GM23338 (cell line): ENCODE results near the gene PLEKHJ1. TPM values are rescaled to one million over a fixed set of nuclear protein-coding genes. Genes with fewer than 3 reads are reported as not detected.

Experiments
- ATAC-seq: fragments of 200-7000 bp; cut with Tn5 transposase; 3 replicates; pipeline ENCODE4 v1.9.1; 2020
- DNase-seq: peaks from one replicate; pipeline ENCODE4 v3.0.0-alpha.2; 2015; ENCODE audit warnings: low spot score
- H2AFZ ChIP-seq: fragments of 200-600 bp; sonication (generic); 2 replicates; pipeline ENCODE4 v1.8.0; 2016; ENCODE audit warnings: antibody characterized with exemption, mild to moderate bottlenecking, moderate library complexity
- H3F3A ChIP-seq: fragments of 200-600 bp; sonication (generic); replicated peaks from 2 replicates; pipeline ENCODE4 v1.8.0; 2017; ENCODE audit warnings: antibody characterized with exemption, mixed run types, low read depth
- H3K27ac ChIP-seq: fragments of 200-600 bp; sonication (generic); 2 replicates; pipeline ENCODE4 v1.6.1; 2016; ENCODE audit warnings: low read depth
- H3K27me3 ChIP-seq: fragments of 200-600 bp; sonication (generic); 2 replicates; pipeline ENCODE4 v1.8.0; 2016; ENCODE audit warnings: mild to moderate bottlenecking, mixed run types, moderate library complexity; ENCODE audit not compliant: insufficient read depth
- H3K36me3 ChIP-seq: fragments of 200-600 bp; sonication (generic); 2 replicates; pipeline ENCODE4 v1.8.0; 2016; ENCODE audit warnings: mild to moderate bottlenecking; ENCODE audit not compliant: insufficient read depth
- H3K4me1 ChIP-seq: fragments of 200-600 bp; sonication (generic); 2 replicates; pipeline ENCODE4 v1.8.0; 2016; ENCODE audit warnings: mild to moderate bottlenecking, moderate library complexity; ENCODE audit not compliant: insufficient read depth
- H3K4me2 ChIP-seq: fragments of 200-600 bp; sonication (generic); 2 replicates; pipeline ENCODE4 v1.7.1; 2017; ENCODE audit warnings: mixed run types
- H3K4me3 ChIP-seq: fragments of 200-600 bp; sonication (generic); 2 replicates; pipeline ENCODE4 v1.6.1; 2016; ENCODE audit warnings: mixed run types
- H3K79me2 ChIP-seq: fragments of 200-600 bp; sonication (generic); replicated peaks from 2 replicates; pipeline ENCODE4 v1.8.0; 2017; ENCODE audit warnings: mild to moderate bottlenecking; ENCODE audit not compliant: insufficient read depth
- H3K9me2 ChIP-seq: fragments of 200-600 bp; sonication (generic); 2 replicates; pipeline ENCODE4 v1.8.0; 2017; ENCODE audit not compliant: insufficient read depth
- H4K20me1 ChIP-seq: fragments of 200-600 bp; sonication (generic); replicated peaks from 2 replicates; pipeline ENCODE4 v1.8.0; 2017; ENCODE audit warnings: mild to moderate bottlenecking; ENCODE audit not compliant: insufficient read depth
- H3K27ac Mint-ChIP-seq: 2 replicates; pipeline ENCODE4 v1.8.0; 2020; ENCODE audit warnings: inconsistent platforms, mild to moderate bottlenecking, moderate library complexity, mixed read lengths
- H3K27me3 Mint-ChIP-seq: 3 replicates; pipeline ENCODE4 v1.8.0; 2022; ENCODE audit warnings: low read depth, mild to moderate bottlenecking, moderate library complexity, mixed read lengths, inconsistent platforms; ENCODE audit not compliant: insufficient read depth, poor library complexity
- H3K36me3 Mint-ChIP-seq: 3 replicates; pipeline ENCODE4 v1.8.0; 2021; ENCODE audit warnings: low read depth, mild to moderate bottlenecking, inconsistent platforms, moderate library complexity, mixed read lengths
- H3K4me1 Mint-ChIP-seq: 3 replicates; pipeline ENCODE4 v1.8.0; 2020; ENCODE audit warnings: mild to moderate bottlenecking, inconsistent platforms, mixed read lengths
- H3K4me3 Mint-ChIP-seq: 3 replicates; pipeline ENCODE4 v1.8.0; 2021; ENCODE audit warnings: moderate library complexity, mild to moderate bottlenecking, inconsistent platforms, mixed read lengths
- H3K9me3 Mint-ChIP-seq: 3 replicates; pipeline ENCODE4 v1.8.0; 2020; ENCODE audit warnings: moderate library complexity, mild to moderate bottlenecking, inconsistent platforms, mixed read lengths
- CREB1 ChIP-seq: fragments of 250-450 bp; sonication (Bioruptor Pico); IDR thresholded peaks from 2 replicates; pipeline ENCODE4 v1.5.0; 2020; ENCODE audit warnings: low read depth, mild to moderate bottlenecking, moderate library complexity
- EZH2phosphoT487 ChIP-seq: fragments of 200-600 bp; sonication (generic); IDR thresholded peaks from one replicate; pipeline ENCODE4 v1.8.1; 2018; ENCODE audit warnings: antibody characterized with exemption; ENCODE audit not compliant: unreplicated experiment
- JUNB ChIP-seq: IDR thresholded peaks from one replicate; pipeline ENCODE4 v1.6.1; 2016; ENCODE audit warnings: antibody characterized with exemption; ENCODE audit not compliant: unreplicated experiment
- STAT1 ChIP-seq: IDR thresholded peaks from one replicate; pipeline ENCODE4 v1.6.1; 2016; ENCODE audit warnings: antibody characterized with exemption; ENCODE audit not compliant: unreplicated experiment
- ZNF331 ChIP-seq: fragments of 250-450 bp; sonication (Bioruptor Pico); IDR thresholded peaks from 2 replicates; pipeline ENCODE4 v1.5.0; 2020; ENCODE audit warnings: low read depth, mild to moderate bottlenecking, moderate library complexity
- polyA plus RNA-seq: library from polyadenylated mRNA; unstranded; fragments of >200 nt; fragmentation: Nextera tagmentation; extraction: Ambion mirVana; gene quantifications from 2 replicates; pipeline ENCODE4 v1.2.1, GENCODE V29; 2016
- total RNA-seq: library from RNA; depleted of rRNA; stranded (reverse); fragments of >200 nt; shearing (Covaris generic); gene quantifications from 2 replicates; pipeline ENCODE4 v1.2.3, GENCODE V29; 2014
- TF ChIP-seq, protein P1 (sequence below): IDR thresholded peaks from one replicate; pipeline ENCODE4 v1.6.1; 2018; ENCODE audit warnings: antibody characterized with exemption; ENCODE audit not compliant: unreplicated experiment
- TF ChIP-seq, protein P2 (sequence below): fragments of 250-450 bp; sonication (Bioruptor Pico); IDR thresholded peaks from 2 replicates; pipeline ENCODE4 v1.5.0; 2020; ENCODE audit warnings: mild to moderate bottlenecking, moderate library complexity
- TF ChIP-seq, protein P3 (sequence below), 2 experiments: fragments of 200-600 bp in 1 of 2; sonication (generic) in 1 of 2; conservative IDR thresholded peaks; 2 replicates each; pipeline versions ENCODE4 v1.5.1 to v1.6.1; 2016 to 2017; ENCODE audit warnings: antibody characterized with exemption in 2 of 2, low read depth in 2 of 2, mild to moderate bottlenecking in 2 of 2, moderate library complexity in 1 of 2

Gene PLEKHJ1
- total and polyA plus RNA-seq, 2 experiments from 2014 or later: 146 to 210 TPM

DNA sequence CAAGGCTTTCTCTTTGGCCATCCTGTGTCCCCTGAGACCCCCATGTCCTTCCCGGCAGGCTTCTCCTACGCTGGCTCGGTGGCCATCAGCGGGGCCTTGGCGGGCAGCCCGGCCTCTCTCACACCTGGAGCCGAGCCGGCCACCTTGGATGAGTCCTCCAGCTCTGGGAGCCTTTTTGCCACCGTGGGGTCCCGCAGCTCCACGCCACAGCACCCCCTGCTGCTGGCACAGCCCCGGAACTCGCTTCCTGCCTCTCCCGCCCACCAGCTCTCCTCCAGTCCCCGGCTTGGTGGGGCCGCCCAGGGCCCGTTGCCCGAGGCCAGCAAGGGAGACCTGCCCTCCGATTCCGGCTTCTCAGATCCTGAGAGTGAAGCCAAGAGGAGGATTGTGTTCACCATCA, 14.2 kb downstream of the PLEKHJ1 start:
- no peaks in the 10 kb centered on the region for H3K27me3 ChIP-seq
- peaks cover 3% of the 10 kb centered on the region; the same call in 1 of the 2 replicates for H3K36me3 ChIP-seq
- Mint-ChIP-seq H3K9me3 (no peaks in the 10 kb centered on the region), H3K4me1 (no peaks in the 10 kb centered on the region), H3K4me3 (no peak overlapping the region), H3K36me3 (peaks cover 36% of the 10 kb centered on the region), H3K27me3 (peaks cover 11% of the 10 kb centered on the region), H3K27ac (no peak overlapping the region; the same call in 1 of the 2 replicates)
- no peaks in the 10 kb centered on the region for H3K4me1 ChIP-seq
- no peak overlapping the region for H3K4me3 ChIP-seq
- H3F3A ChIP-seq: 0 out of 2 replicates have a peak, but pooled peaks cover 4% of the 10 kb centered on the region
- no peaks in the 10 kb centered on the region for H3K79me2 ChIP-seq
- H2AFZ ChIP-seq: no peak overlapping the region
- no peak overlapping the region for H3K4me2 ChIP-seq
- DNase-seq (no peak), ATAC-seq (peak; percentile 29)
- H4K20me1 ChIP-seq: 0 out of 2 replicates have a peak, but pooled peaks cover 3% of the 10 kb centered on the region
- TF ChIP-seq, protein P1, sequence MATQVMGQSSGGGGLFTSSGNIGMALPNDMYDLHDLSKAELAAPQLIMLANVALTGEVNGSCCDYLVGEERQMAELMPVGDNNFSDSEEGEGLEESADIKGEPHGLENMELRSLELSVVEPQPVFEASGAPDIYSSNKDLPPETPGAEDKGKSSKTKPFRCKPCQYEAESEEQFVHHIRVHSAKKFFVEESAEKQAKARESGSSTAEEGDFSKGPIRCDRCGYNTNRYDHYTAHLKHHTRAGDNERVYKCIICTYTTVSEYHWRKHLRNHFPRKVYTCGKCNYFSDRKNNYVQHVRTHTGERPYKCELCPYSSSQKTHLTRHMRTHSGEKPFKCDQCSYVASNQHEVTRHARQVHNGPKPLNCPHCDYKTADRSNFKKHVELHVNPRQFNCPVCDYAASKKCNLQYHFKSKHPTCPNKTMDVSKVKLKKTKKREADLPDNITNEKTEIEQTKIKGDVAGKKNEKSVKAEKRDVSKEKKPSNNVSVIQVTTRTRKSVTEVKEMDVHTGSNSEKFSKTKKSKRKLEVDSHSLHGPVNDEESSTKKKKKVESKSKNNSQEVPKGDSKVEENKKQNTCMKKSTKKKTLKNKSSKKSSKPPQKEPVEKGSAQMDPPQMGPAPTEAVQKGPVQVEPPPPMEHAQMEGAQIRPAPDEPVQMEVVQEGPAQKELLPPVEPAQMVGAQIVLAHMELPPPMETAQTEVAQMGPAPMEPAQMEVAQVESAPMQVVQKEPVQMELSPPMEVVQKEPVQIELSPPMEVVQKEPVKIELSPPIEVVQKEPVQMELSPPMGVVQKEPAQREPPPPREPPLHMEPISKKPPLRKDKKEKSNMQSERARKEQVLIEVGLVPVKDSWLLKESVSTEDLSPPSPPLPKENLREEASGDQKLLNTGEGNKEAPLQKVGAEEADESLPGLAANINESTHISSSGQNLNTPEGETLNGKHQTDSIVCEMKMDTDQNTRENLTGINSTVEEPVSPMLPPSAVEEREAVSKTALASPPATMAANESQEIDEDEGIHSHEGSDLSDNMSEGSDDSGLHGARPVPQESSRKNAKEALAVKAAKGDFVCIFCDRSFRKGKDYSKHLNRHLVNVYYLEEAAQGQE: no peak
- no peak for TF ChIP-seq EZH2phosphoT487
- TF ChIP-seq, protein P2, sequence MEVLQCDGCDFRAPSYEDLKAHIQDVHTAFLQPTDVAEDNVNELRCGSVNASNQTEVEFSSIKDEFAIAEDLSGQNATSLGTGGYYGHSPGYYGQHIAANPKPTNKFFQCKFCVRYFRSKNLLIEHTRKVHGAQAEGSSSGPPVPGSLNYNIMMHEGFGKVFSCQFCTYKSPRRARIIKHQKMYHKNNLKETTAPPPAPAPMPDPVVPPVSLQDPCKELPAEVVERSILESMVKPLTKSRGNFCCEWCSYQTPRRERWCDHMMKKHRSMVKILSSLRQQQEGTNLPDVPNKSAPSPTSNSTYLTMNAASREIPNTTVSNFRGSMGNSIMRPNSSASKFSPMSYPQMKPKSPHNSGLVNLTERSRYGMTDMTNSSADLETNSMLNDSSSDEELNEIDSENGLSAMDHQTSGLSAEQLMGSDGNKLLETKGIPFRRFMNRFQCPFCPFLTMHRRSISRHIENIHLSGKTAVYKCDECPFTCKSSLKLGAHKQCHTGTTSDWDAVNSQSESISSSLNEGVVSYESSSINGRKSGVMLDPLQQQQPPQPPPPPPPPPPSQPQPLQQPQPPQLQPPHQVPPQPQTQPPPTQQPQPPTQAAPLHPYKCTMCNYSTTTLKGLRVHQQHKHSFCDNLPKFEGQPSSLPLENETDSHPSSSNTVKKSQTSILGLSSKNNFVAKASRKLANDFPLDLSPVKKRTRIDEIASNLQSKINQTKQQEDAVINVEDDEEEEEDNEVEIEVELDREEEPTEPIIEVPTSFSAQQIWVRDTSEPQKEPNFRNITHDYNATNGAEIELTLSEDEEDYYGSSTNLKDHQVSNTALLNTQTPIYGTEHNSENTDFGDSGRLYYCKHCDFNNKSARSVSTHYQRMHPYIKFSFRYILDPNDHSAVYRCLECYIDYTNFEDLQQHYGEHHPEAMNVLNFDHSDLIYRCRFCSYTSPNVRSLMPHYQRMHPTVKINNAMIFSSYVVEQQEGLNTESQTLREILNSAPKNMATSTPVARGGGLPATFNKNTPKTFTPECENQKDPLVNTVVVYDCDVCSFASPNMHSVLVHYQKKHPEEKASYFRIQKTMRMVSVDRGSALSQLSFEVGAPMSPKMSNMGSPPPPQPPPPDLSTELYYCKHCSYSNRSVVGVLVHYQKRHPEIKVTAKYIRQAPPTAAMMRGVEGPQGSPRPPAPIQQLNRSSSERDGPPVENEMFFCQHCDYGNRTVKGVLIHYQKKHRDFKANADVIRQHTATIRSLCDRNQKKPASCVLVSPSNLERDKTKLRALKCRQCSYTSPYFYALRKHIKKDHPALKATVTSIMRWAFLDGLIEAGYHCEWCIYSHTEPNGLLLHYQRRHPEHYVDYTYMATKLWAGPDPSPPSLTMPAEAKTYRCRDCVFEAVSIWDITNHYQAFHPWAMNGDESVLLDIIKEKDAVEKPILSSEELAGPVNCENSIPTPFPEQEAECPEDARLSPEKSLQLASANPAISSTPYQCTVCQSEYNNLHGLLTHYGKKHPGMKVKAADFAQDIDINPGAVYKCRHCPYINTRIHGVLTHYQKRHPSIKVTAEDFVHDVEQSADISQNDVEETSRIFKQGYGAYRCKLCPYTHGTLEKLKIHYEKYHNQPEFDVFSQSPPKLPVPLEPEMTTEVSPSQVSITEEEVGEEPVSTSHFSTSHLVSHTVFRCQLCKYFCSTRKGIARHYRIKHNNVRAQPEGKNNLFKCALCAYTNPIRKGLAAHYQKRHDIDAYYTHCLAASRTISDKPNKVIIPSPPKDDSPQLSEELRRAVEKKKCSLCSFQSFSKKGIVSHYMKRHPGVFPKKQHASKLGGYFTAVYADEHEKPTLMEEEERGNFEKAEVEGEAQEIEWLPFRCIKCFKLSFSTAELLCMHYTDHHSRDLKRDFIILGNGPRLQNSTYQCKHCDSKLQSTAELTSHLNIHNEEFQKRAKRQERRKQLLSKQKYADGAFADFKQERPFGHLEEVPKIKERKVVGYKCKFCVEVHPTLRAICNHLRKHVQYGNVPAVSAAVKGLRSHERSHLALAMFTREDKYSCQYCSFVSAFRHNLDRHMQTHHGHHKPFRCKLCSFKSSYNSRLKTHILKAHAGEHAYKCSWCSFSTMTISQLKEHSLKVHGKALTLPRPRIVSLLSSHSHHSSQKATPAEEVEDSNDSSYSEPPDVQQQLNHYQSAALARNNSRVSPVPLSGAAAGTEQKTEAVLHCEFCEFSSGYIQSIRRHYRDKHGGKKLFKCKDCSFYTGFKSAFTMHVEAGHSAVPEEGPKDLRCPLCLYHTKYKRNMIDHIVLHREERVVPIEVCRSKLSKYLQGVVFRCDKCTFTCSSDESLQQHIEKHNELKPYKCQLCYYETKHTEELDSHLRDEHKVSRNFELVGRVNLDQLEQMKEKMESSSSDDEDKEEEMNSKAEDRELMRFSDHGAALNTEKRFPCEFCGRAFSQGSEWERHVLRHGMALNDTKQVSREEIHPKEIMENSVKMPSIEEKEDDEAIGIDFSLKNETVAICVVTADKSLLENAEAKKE (CRISPR knock-in tag): no peak
- no peak for TF ChIP-seq JUNB
- TF ChIP-seq CREB1 (CRISPR knock-in tag): no peak
- TF ChIP-seq, protein P3, sequence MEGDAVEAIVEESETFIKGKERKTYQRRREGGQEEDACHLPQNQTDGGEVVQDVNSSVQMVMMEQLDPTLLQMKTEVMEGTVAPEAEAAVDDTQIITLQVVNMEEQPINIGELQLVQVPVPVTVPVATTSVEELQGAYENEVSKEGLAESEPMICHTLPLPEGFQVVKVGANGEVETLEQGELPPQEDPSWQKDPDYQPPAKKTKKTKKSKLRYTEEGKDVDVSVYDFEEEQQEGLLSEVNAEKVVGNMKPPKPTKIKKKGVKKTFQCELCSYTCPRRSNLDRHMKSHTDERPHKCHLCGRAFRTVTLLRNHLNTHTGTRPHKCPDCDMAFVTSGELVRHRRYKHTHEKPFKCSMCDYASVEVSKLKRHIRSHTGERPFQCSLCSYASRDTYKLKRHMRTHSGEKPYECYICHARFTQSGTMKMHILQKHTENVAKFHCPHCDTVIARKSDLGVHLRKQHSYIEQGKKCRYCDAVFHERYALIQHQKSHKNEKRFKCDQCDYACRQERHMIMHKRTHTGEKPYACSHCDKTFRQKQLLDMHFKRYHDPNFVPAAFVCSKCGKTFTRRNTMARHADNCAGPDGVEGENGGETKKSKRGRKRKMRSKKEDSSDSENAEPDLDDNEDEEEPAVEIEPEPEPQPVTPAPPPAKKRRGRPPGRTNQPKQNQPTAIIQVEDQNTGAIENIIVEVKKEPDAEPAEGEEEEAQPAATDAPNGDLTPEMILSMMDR (conservative IDR thresholded peaks at IDR 0.05; ENCODE audit: low read depth in 2 of 2): peak in 1 of 2 experiments; percentile 38; a peak in 2 of 4 replicates
- TF ChIP-seq ZNF331 (CRISPR knock-in tag): no peak
- no peak for TF ChIP-seq STAT1
- no peak overlapping the region for H3K27ac ChIP-seq
- H3K9me2 ChIP-seq: no peaks in the 10 kb centered on the region
